Ovary (tissue), 3 donors: Measurements from ENCODE around the gene KIF26A.

Source experiments
- CTCF ChIP-seq, 3 donors: fragments of 450-650 bp in 2 of 3; fragments of 200-600 bp in 1 of 3; IDR thresholded peaks; one replicate each; pipeline versions ENCODE4 v1.5.1 to v1.8.0; 2016 to 2022; ENCODE audit warnings: antibody characterized with exemption in 3 of 3, mild to moderate bottlenecking in 1 of 3
- POLR2A ChIP-seq: fragments of 450-650 bp; IDR thresholded peaks from one replicate; pipeline ENCODE4 v1.6.1; 2017; ENCODE audit warnings: antibody characterized with exemption, mild to moderate bottlenecking, moderate library complexity
- donor health status: DM: no; HTN: no; CAD: no.

DNA sequence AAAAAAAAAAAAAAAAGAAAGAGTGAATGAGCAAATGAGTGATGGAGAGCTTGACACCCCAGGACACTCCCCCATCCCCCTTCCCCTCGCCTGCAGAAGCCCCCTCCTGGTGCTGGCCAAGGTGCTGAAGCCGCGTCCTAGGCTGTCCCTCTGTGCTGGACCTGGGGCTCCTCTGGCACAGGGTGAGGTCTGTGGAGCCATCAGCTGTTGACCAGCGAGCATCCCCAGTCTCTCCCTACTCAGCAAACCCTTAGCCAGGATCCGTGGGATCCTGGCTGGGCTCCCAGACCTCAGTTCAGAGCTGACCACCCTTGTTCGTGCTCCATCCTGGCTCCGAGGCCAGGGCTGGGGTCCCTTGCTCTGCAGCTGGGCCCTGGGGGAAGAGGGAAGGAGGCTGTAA is 5.4 kb upstream of the KIF26A start:
- TF ChIP-seq CTCF (IDR thresholded peaks at IDR 0.05) (no peak), POLR2A (no peak)
